KOPT-K1 (cell line): ENCODE data around the gene CHMP4B.
A peak's percentile ranks its signal among the peaks of the same experiment; 100 is the strongest.

Experiments
- H3K27ac ChIP-seq: fragments of 200-600 bp; sonication (generic); 2 replicates; pipeline ENCODE4 v1.5.1; 2016; ENCODE audit warnings: antibody characterized with exemption, mild to moderate bottlenecking, low read depth, low read length; ENCODE audit not compliant: poor library complexity, severe bottlenecking
- H3K36me3 ChIP-seq: fragments of 200-600 bp; sonication (generic); 2 replicates; pipeline ENCODE4 v1.5.1; 2017; ENCODE audit warnings: antibody characterized with exemption, mild to moderate bottlenecking, low read length, moderate library complexity; ENCODE audit not compliant: insufficient read depth
- H3K9me3 ChIP-seq: fragments of 200-600 bp; sonication (generic); 2 replicates; pipeline ENCODE4 v1.5.1; 2017; ENCODE audit warnings: antibody characterized with exemption, low read length, mild to moderate bottlenecking; ENCODE audit not compliant: insufficient read depth, poor library complexity, severe bottlenecking

Gene CHMP4B

GRCh38 chr20:33836277-33836676, 25.1 kb downstream of the CHMP4B start:
- peaks cover 40% of the 10 kb centered on the region for H3K36me3 ChIP-seq
- H3K9me3 ChIP-seq: no peaks in the 10 kb centered on the region
- H3K27ac ChIP-seq: no peak overlapping the region

GRCh38 chr20:33837096-33837830, 26.1 kb downstream of the CHMP4B start:
- no peaks in the 10 kb centered on the region for H3K9me3 ChIP-seq
- H3K27ac ChIP-seq: peak overlapping the region; percentile 66
- peaks cover 30% of the 10 kb centered on the region for H3K36me3 ChIP-seq

GRCh38 chr20:33838035-33838864, 27.1 kb downstream of the CHMP4B start:
- no peaks in the 10 kb centered on the region for H3K9me3 ChIP-seq
- H3K27ac ChIP-seq: peak overlapping the region; percentile 66

GRCh38 chr20:33839591-33839990, 28.4 kb downstream of the CHMP4B start:
- H3K27ac ChIP-seq: peak overlapping the region; percentile 66
- peaks cover 16% of the 10 kb centered on the region for H3K36me3 ChIP-seq
- no peaks in the 10 kb centered on the region for H3K9me3 ChIP-seq

More at GRCh38 chr20:33838035-33838864, 27.1 kb downstream of the CHMP4B start:
- H3K36me3 ChIP-seq: peaks cover 24% of the 10 kb centered on the region

GRCh38 chr20:33840160-33840559, 29.0 kb downstream of the CHMP4B start:
- Histone ChIP-seq H3K9me3 (no peaks in the 10 kb centered on the region), H3K36me3 (peaks cover 11% of the 10 kb centered on the region), H3K27ac (peak overlapping the region; percentile 66)

GRCh38 chr20:33840759-33841435, 29.7 kb downstream of the CHMP4B start:
- peak overlapping the region; percentile 66 for H3K27ac ChIP-seq

GRCh38 chr20:33841436-33841799, 30.3 kb downstream of the CHMP4B start:
- Histone ChIP-seq H3K9me3 (no peaks in the 10 kb centered on the region), H3K27ac (peak overlapping the region; percentile 66), H3K36me3 (no peaks in the 10 kb centered on the region)

More at GRCh38 chr20:33840759-33841435, 29.7 kb downstream of the CHMP4B start:
- H3K36me3 ChIP-seq: peaks cover 3% of the 10 kb centered on the region
- H3K9me3 ChIP-seq: no peaks in the 10 kb centered on the region

GRCh38 chr20:33842346-33842745, 31.2 kb downstream of the CHMP4B start:
- Histone ChIP-seq H3K36me3 (no peaks in the 10 kb centered on the region), H3K27ac (peak overlapping the region; percentile 18), H3K9me3 (no peaks in the 10 kb centered on the region)

GRCh38 chr20:33843050-33843449, 31.9 kb downstream of the CHMP4B start:
- Histone ChIP-seq H3K27ac (peak overlapping the region; percentile 4), H3K36me3 (no peaks in the 10 kb centered on the region), H3K9me3 (no peaks in the 10 kb centered on the region)

GRCh38 chr20:33843854-33844253, 32.7 kb downstream of the CHMP4B start:
- Histone ChIP-seq H3K36me3 (peaks cover 8% of the 10 kb centered on the region), H3K9me3 (no peaks in the 10 kb centered on the region), H3K27ac (peak overlapping the region; percentile 29)

GRCh38 chr20:33846291-33846935, 35.3 kb downstream of the CHMP4B start:
- peaks cover 29% of the 10 kb centered on the region for H3K36me3 ChIP-seq
- H3K9me3 ChIP-seq: no peaks in the 10 kb centered on the region
- H3K27ac ChIP-seq: peak overlapping the region; percentile 5

GRCh38 chr20:33847006-33847405, 35.9 kb downstream of the CHMP4B start:
- Histone ChIP-seq H3K36me3 (peaks cover 34% of the 10 kb centered on the region), H3K27ac (peak overlapping the region; percentile 5), H3K9me3 (no peaks in the 10 kb centered on the region)

GRCh38 chr20:33848391-33848790, 37.2 kb downstream of the CHMP4B start:
- H3K9me3 ChIP-seq: no peaks in the 10 kb centered on the region
- peaks cover 41% of the 10 kb centered on the region for H3K36me3 ChIP-seq
- H3K27ac ChIP-seq: no peak overlapping the region

- Histone ChIP-seq H3K36me3 (peaks cover 55% of the 10 kb centered on the region), H3K27ac (no peak overlapping the region), H3K9me3 (no peaks in the 10 kb centered on the region)
Measured at GRCh38 chr20:33850159-33850558, 39.0 kb downstream of the CHMP4B start.
